Parathyroid adenoma (tissue), 2 donors: ENCODE measurements around the gene TMEM163.

Experiments
- H2AFZ ChIP-seq: fragments of 300-600 bp; sonication (generic); one replicate; pipeline ENCODE4 v1.7.0; 2017; ENCODE audit warnings: antibody characterized with exemption, mild to moderate bottlenecking
- H3K27ac ChIP-seq: fragments of 300-600 bp; sonication (generic); one replicate; pipeline ENCODE4 v1.7.0; 2017
- H3K27me3 ChIP-seq: fragments of 300-600 bp; sonication (generic); one replicate; pipeline ENCODE4 v1.7.0; 2017; ENCODE audit warnings: low read length; ENCODE audit not compliant: control insufficient read depth, insufficient read depth
- H3K36me3 ChIP-seq: fragments of 300-600 bp; sonication (generic); one replicate; pipeline ENCODE4 v1.7.0; 2017; ENCODE audit warnings: low read length; ENCODE audit not compliant: control insufficient read depth, insufficient read depth
- H3K4me1 ChIP-seq: fragments of 300-600 bp; sonication (generic); one replicate; pipeline ENCODE4 v1.7.0; 2017; ENCODE audit warnings: control low read depth
- H3K4me2 ChIP-seq: fragments of 300-600 bp; sonication (generic); one replicate; pipeline ENCODE4 v1.7.0; 2017; ENCODE audit warnings: low read length
- H3K4me3 ChIP-seq: fragments of 300-600 bp; sonication (generic); one replicate; pipeline ENCODE4 v1.7.0; 2017; ENCODE audit warnings: low read depth, low read length
- H3K79me2 ChIP-seq: fragments of 300-600 bp; sonication (generic); one replicate; pipeline ENCODE4 v1.7.0; 2017; ENCODE audit warnings: control low read depth
- H3K9ac ChIP-seq: fragments of 300-600 bp; sonication (generic); one replicate; pipeline ENCODE4 v1.7.0; 2017; ENCODE audit warnings: mild to moderate bottlenecking
- H3K9me3 ChIP-seq: fragments of 300-600 bp; sonication (generic); one replicate; pipeline ENCODE4 v1.7.0; 2017; ENCODE audit warnings: low read length; ENCODE audit not compliant: control insufficient read depth
- CTCF ChIP-seq: fragments of 300-600 bp; sonication (generic); IDR thresholded peaks from one replicate; pipeline ENCODE4 v1.7.0; 2017; ENCODE audit warnings: antibody characterized with exemption, mild to moderate bottlenecking
- donor health status: primary hyperparathyroidism.

TMEM163 gene

DNA sequence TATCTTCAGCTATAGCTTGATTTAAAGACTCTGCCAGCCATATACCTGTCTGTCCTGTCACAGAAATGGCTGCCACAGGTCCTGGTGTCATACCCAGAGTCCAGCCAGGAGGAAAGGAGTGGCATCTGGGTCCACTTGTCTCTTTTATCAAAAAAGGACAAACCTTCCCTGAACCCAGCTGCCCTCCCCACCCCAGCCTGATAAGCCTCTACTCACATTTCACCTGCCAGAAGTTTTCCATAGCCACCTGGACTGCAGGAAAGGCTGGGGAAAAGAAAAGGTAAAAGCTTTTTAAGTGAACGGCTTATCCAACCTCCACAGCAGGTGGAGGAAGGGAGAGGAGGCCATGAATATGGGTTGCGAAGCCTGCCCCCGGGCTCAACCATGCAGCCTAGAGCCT lies 32.8 kb downstream of the TMEM163 start:
- Histone ChIP-seq H3K4me3 (no peak overlapping the region), H3K27ac (no peak overlapping the region), H3K9me3 (no peaks in the 10 kb centered on the region), H3K79me2 (no peaks in the 10 kb centered on the region), H3K4me1 (no peaks in the 10 kb centered on the region), H3K27me3 (no peaks in the 10 kb centered on the region), H3K36me3 (no peaks in the 10 kb centered on the region), H3K9ac (no peak overlapping the region), H2AFZ (no peak overlapping the region), H3K4me2 (no peak overlapping the region)
- TF ChIP-seq CTCF: no peak

GRCh38 chr2:134683561-134684112 lies 35.2 kb downstream of the TMEM163 start:
- no peak overlapping the region for H3K9ac ChIP-seq
- H3K79me2 ChIP-seq: no peaks in the 10 kb centered on the region
- H2AFZ ChIP-seq: no peak overlapping the region
- H3K27ac ChIP-seq: no peak overlapping the region
- no peaks in the 10 kb centered on the region for H3K36me3 ChIP-seq
- H3K4me2 ChIP-seq: no peak overlapping the region
- TF ChIP-seq CTCF: no peak
- no peaks in the 10 kb centered on the region for H3K27me3 ChIP-seq
- H3K4me3 ChIP-seq: no peak overlapping the region
- H3K4me1 ChIP-seq: no peaks in the 10 kb centered on the region
- no peaks in the 10 kb centered on the region for H3K9me3 ChIP-seq

DNA sequence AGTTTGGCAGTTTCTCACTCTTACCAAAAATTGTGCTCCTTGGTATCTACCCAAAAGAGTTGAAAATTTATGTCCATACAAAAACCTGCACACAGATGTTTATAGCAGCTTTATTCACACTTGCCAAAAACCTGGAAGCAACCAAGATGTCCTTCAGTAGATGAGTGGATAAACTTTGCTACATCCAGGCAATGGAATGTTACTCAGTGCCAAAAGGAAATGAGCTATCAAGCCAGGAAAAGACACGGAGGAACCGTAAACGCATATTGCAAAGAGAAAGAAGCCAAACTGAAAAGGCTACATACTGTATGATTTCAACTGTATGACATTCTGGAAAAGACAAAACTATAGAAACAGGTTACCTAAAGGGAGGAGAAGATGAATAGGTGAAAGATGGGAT lies 36.1 kb downstream of the TMEM163 start:
- H3K36me3 ChIP-seq: no peaks in the 10 kb centered on the region
- H3K27ac ChIP-seq: no peak overlapping the region
- no peak overlapping the region for H3K4me3 ChIP-seq
- no peak for TF ChIP-seq CTCF
- no peak overlapping the region for H2AFZ ChIP-seq
- H3K79me2 ChIP-seq: no peaks in the 10 kb centered on the region
- no peak overlapping the region for H3K9ac ChIP-seq
- no peaks in the 10 kb centered on the region for H3K9me3 ChIP-seq
- H3K27me3 ChIP-seq: no peaks in the 10 kb centered on the region
- H3K4me1 ChIP-seq: no peaks in the 10 kb centered on the region
- H3K4me2 ChIP-seq: no peak overlapping the region

DNA sequence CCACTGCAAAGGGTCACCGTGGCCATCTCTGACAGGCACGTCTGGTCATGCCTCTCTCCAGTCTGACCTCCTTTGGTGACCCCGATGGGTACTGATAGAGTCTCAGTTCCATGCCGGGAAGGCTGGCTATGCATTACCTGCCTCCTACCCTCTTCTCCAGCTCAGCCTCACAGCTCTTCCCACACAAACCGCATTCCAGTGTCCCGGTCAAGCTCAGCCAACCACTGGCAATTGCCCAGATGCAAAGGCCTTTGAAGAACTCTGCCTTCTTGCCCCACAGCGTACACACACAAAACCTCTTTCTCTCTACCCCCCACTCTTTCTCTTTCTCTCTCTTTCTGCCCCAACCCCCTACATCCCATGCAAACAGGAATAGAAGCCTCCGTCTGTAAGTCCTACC lies 37.6 kb downstream of the TMEM163 start:
- Histone ChIP-seq H3K9ac (no peak overlapping the region), H3K79me2 (no peaks in the 10 kb centered on the region), H3K4me1 (no peaks in the 10 kb centered on the region), H3K27ac (no peak overlapping the region), H2AFZ (no peak overlapping the region), H3K4me2 (no peak overlapping the region), H3K9me3 (no peaks in the 10 kb centered on the region), H3K4me3 (no peak overlapping the region), H3K27me3 (no peaks in the 10 kb centered on the region), H3K36me3 (no peaks in the 10 kb centered on the region)
- TF ChIP-seq CTCF: no peak

GRCh38 chr2:134679745-134680144 lies 39.1 kb downstream of the TMEM163 start:
- Histone ChIP-seq H3K27me3 (no peaks in the 10 kb centered on the region), H3K4me3 (no peak overlapping the region), H3K79me2 (no peaks in the 10 kb centered on the region), H3K4me1 (no peaks in the 10 kb centered on the region), H3K9me3 (no peaks in the 10 kb centered on the region), H2AFZ (no peak overlapping the region), H3K36me3 (no peaks in the 10 kb centered on the region), H3K4me2 (no peak overlapping the region), H3K9ac (no peak overlapping the region), H3K27ac (no peak overlapping the region)
- TF ChIP-seq CTCF: no peak
